ENCODE data around the gene PCNX2. TPM values are rescaled to one million over a fixed set of nuclear protein-coding genes. Genes with fewer than 3 reads are reported as not detected.
"Not testable (repeated sequence)": the region's sequence is repeated elsewhere in the genome, so short reads cannot be mapped to it uniquely, and the experiment has no call there.

The PCNX2 gene
- total and polyA plus RNA-seq, 2 of the 13 experiments (the other 11 are each of a cell fraction or from before 2014, with no cell fraction given), result 0.11 to 0.42 TPM

DNA sequence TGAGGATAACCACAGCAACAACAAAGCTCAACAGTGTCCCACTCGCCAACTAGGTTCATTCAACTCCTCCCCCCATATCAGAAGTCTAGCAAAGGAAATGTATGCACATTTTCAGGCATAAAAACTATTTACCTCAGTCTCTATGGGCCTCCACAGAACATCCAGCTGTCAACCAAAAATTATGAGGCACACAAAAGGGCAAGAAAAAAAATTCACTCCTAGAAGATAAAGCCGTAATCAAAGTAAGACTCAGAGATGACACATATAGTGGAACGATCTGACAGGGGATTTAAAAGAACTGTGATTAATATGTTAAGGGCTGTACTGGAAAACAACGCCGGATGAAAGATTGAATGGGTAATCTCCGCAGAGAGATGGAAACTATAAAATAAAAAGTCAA, 186.4 kb downstream of the PCNX2 start (continued):
- no peak for TF ChIP-seq ZNF446 (CRISPR knock-in tag; IDR thresholded peaks at IDR 0.05)
- no peak for TF ChIP-seq SOX6 (IDR thresholded peaks at IDR 0.05)
- TF ChIP-seq SOX6 (CRISPR knock-in tag; IDR thresholded peaks at IDR 0.05), result no peak

- H4K20me1 ChIP-seq (ENCODE audit: insufficient read depth, low read length); H3K27me3 ChIP-seq (ENCODE audit: control insufficient read depth in 1 of 2, insufficient read depth in 2 of 2, low read length in 2 of 2); BruUV-seq (replicated peaks); ATAC-seq; FAIRE-seq; intact Hi-C loops (cut with micrococcal nuclease; ENCODE audit: unreplicated experiment); in situ Hi-C loops (cut with HindIII; ENCODE audit: extremely low pct_ligation_motif_present, low pct_unique_long_range_greater_than_20kb); CTCF ChIA-PET (ENCODE audit: low intra/inter-chr PET ratio, low total read pairs); POLR2A ChIA-PET; H3K9me3 ChIP-seq (ENCODE audit: low read length); H3K27ac ChIP-seq (ENCODE audit: extremely low read length, insufficient read depth, low read length); H2AFZ ChIP-seq (ENCODE audit: low read length); H3K4me3 ChIP-seq (replicated peaks in 1 of 3; ENCODE audit: insufficient read depth in 1 of 3, low read depth in 2 of 3, low read length in 3 of 3); H3K9ac ChIP-seq (ENCODE audit: insufficient read depth, low read depth, low read length); DNase-seq (ENCODE audit: low spot score); H3K4me1 ChIP-seq (ENCODE audit: insufficient read depth, low read length); H3K36me3 ChIP-seq (replicated peaks in 1 of 2; ENCODE audit: control insufficient read depth in 1 of 2, insufficient read depth in 2 of 2, low read length in 2 of 2); H3K79me2 ChIP-seq (ENCODE audit: insufficient read depth, low read length); H3K4me2 ChIP-seq (ENCODE audit: low read depth, low read length): not testable (repeated sequence)
- 52% methylated on average over 6 of the region's 6 CpGs for WGBS (ENCODE audit: low lambda C conversion rate)
These were observed 187.8 kb downstream of the PCNX2 start for GRCh38 chr1:233107716-233108130.

DNA sequence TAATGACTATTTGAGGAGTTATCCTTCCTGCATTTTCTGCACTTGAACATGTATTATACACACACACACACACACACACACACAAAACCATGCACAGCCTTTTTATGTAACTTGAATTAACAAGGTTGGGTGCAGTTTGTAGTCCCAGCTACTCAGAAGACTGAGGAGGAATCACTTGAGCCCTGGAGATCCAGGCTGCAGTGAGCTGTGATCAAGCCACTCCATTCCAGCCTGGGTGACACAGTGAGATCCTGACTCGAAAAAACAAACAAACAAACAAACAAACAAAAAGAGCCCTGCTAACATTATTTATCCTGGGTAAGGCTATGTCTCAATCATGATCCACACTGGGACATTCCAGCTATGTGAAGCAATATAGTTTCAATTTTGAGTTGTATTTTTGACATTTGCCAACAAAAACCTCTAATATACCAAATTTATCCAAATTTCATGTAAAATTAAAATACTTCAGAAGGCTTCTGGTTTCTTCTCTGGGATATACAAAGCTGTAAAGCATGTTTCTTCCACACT, 188.3 kb downstream of the PCNX2 start:
- intact Hi-C loops (cut with micrococcal nuclease; ENCODE audit: unreplicated experiment), result no loop called here
- Histone ChIP-seq H4K20me1 (ENCODE audit: insufficient read depth, low read length) (no peaks in the 10 kb centered on the region), H2AFZ (ENCODE audit: low read length) (no peak overlapping the region), H3K9me3 (ENCODE audit: low read length) (no peaks in the 10 kb centered on the region), H3K27me3 (ENCODE audit: control insufficient read depth in 1 of 2, insufficient read depth in 2 of 2, low read length in 2 of 2) (no peaks in the 10 kb centered on the region), H3K79me2 (ENCODE audit: insufficient read depth, low read length) (no peaks in the 10 kb centered on the region), H3K4me3 (replicated peaks in 1 of 3; ENCODE audit: insufficient read depth in 1 of 3, low read depth in 2 of 3, low read length in 3 of 3) (no peak overlapping the region), H3K4me1 (ENCODE audit: insufficient read depth, low read length) (no peaks in the 10 kb centered on the region), H3K4me2 (ENCODE audit: low read depth, low read length) (no peak overlapping the region), H3K27ac (ENCODE audit: extremely low read length, insufficient read depth, low read length) (no peak overlapping the region), H3K36me3 (replicated peaks in 1 of 2; ENCODE audit: control insufficient read depth in 1 of 2, insufficient read depth in 2 of 2, low read length in 2 of 2) (no peaks in the 10 kb centered on the region), H3K9ac (ENCODE audit: insufficient read depth, low read depth, low read length) (no peak overlapping the region)
- WGBS (ENCODE audit: low lambda C conversion rate), result 0% methylated on average over 1 of the region's 1 CpG
- no TSS peak for BruUV-seq (replicated peaks)
- ATAC-seq (no peak), FAIRE-seq (no peak), DNase-seq (ENCODE audit: low spot score) (no peak)
- ChIA-PET POLR2A (no interaction called here), CTCF (ENCODE audit: low intra/inter-chr PET ratio, low total read pairs) (no interaction called here)
- in situ Hi-C loops (cut with HindIII; ENCODE audit: extremely low pct_ligation_motif_present, low pct_unique_long_range_greater_than_20kb), result no loop called here
- TF ChIP-seq PCBP1 (IDR thresholded peaks at IDR 0.05; ENCODE audit: borderline replicate concordance, low read depth, low read length), result no peak
